Muscle of back (tissue), 10 donors: ENCODE measurements around the gene CYP4V2. TPM values are rescaled to one million over a fixed set of nuclear protein-coding genes. Genes with fewer than 3 reads are reported as not detected.

Experiments used
- polyA plus RNA-seq, 10 donors: library from polyadenylated mRNA; unstranded; fragments of 120-200 nt; gene quantifications; one replicate each; pipeline ENCODE4 v1.2.1, GENCODE V29; 2013; ENCODE audit not compliant: insufficient read length in 10 of 10

CYP4V2 gene
- polyA plus RNA-seq, 10 donors, result 2.6 to 8.1 (median 5.2) TPM

Other genes with a start within 250 kb of the CYP4V2 start
- gene TLR3, start 122.4 kb upstream of the CYP4V2 start, polyA plus RNA-seq, result 1 to 10 TPM; 1.2 to 2.1 (median 1.6) TPM
- 1 to 10 TPM; 5.6 to 10.0 (median 7.6) TPM for gene FAM149A, start 86.9 kb upstream of the CYP4V2 start, polyA plus RNA-seq
- 1 to 10 TPM in 1 of 10 donors, under 1 TPM in 9; 0.11 to 1.4 (median 0.23) TPM for gene KLKB1, start 35.9 kb downstream of the CYP4V2 start, polyA plus RNA-seq
- under 1 TPM in 1 of 10 donors, not detected in 9; 0.14 TPM for gene F11, start 74.6 kb downstream of the CYP4V2 start, polyA plus RNA-seq